ENCODE measurements around the gene UBE2J2. TPM values are rescaled to one million over a fixed set of nuclear protein-coding genes. Genes with fewer than 3 reads are reported as not detected.

UBE2J2 gene
- total RNA-seq, 2 donors from 2014 or later: 43.1 to 83.3 TPM

- Histone ChIP-seq H3K36me3 (no peaks in the 10 kb centered on the region), H3K9ac (ENCODE audit: low read depth in 2 of 2, low read length in 2 of 2) (no peak overlapping the region), H3K4me3 (no peak overlapping the region), H3K4me1 (peaks cover 6% of the 10 kb centered on the region), H3K9me3 (no peaks in the 10 kb centered on the region), H3K27ac (no peak overlapping the region), H3K27me3 (no peaks in the 10 kb centered on the region)
- intact Hi-C loops (cut with DNase I): loop anchor here (5.0 to 10.0 kb wide), 2 partner anchors 171 to 308 kb away; partner anchors contain the start of gene PERM1
- TF ChIP-seq CTCF (IDR thresholded peaks at IDR 0.05): no peak
- DNase-seq: no peak
Observed at GRCh38 chr1:1292851-1293250, 19.2 kb upstream of the UBE2J2 start.

DNA sequence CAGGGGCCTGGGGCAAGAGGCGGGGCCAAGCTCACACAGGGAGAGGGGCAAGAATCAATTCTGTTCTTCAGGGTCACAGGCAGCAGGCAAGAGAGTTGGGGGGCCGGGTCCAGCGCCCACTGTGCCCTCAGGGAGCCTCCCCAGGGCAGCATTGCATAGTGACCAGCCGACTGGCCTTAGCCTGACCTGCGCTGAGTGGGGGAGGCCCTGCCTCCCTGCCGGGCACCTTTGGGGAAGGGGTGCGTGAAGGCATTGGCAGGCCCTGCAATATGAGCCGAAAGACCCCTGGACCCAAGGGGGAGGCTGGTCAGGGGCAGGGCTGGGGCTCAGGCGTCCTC is 18.8 kb upstream of the UBE2J2 start:
- no peak overlapping the region for H3K27ac ChIP-seq
- peaks cover 3% of the 10 kb centered on the region for H3K27me3 ChIP-seq
- TF ChIP-seq CTCF (IDR thresholded peaks at IDR 0.05): no peak
- H3K9me3 ChIP-seq: no peaks in the 10 kb centered on the region
- no peak overlapping the region for H3K4me3 ChIP-seq
- no peak for DNase-seq
- peaks cover 6% of the 10 kb centered on the region for H3K4me1 ChIP-seq
- H3K36me3 ChIP-seq: no peaks in the 10 kb centered on the region
- no peak overlapping the region for H3K9ac ChIP-seq (ENCODE audit: low read depth in 2 of 2, low read length in 2 of 2)
- intact Hi-C loops (cut with DNase I): loop anchor here (5.0 to 10.0 kb wide), 2 partner anchors 170 to 308 kb away; partner anchors contain the start of gene PERM1

- TF ChIP-seq CTCF (IDR thresholded peaks at IDR 0.05): peak; percentile 66
- Histone ChIP-seq H3K4me1 (peaks cover 6% of the 10 kb centered on the region), H3K27ac (no peak overlapping the region), H3K9ac (ENCODE audit: low read depth in 2 of 2, low read length in 2 of 2) (peak overlapping the region in 1 of 2 donors; percentile 12), H3K4me3 (no peak overlapping the region), H3K36me3 (no peaks in the 10 kb centered on the region), H3K27me3 (peaks cover 8% of the 10 kb centered on the region), H3K9me3 (no peaks in the 10 kb centered on the region)
- peak; percentile 83 for DNase-seq
- intact Hi-C loops (cut with DNase I): loop anchor here (5.0 to 10.0 kb wide), 2 partner anchors 169 to 307 kb away; partner anchors contain the start of gene PERM1
Observed at GRCh38 chr1:1291548-1292441, 18.1 kb upstream of the UBE2J2 start.

DNA sequence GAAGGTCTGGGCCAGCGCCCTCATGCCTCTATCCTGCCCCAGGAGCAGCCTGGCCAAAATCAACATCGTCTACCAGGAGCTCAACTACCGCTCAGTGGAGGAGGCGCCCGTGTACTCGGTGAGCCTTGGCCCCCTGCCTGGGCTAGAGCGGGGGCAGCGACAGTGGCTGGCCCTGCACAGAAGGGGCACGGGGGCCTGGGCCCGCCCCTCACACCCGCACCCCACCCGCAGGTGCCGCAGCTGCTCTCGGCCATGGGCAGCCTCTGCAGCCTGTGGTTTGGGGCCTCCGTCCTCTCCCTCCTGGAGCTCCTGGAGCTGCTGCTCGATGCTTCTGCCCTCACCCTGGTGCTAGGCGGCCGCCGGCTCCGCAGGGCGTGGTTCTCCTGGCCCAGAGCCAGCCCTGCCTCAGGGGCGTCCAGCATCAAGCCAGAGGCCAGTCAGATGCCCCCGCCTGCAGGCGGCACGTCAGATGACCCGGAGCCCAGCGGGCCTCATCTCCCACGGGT is 17.4 kb upstream of the UBE2J2 start:
- H3K9me3 ChIP-seq: no peaks in the 10 kb centered on the region
- intact Hi-C loops (cut with DNase I): loop anchor here (5.0 to 10.0 kb wide), 2 partner anchors 169 to 306 kb away; partner anchors contain the start of gene PERM1
- no peaks in the 10 kb centered on the region for H3K36me3 ChIP-seq
- no peak for TF ChIP-seq CTCF (IDR thresholded peaks at IDR 0.05)
- H3K27ac ChIP-seq: no peak overlapping the region
- H3K9ac ChIP-seq (ENCODE audit: low read depth in 2 of 2, low read length in 2 of 2): no peak overlapping the region
- H3K4me3 ChIP-seq: no peak overlapping the region
- peak; percentile 58 for DNase-seq
- H3K4me1 ChIP-seq: peaks cover 6% of the 10 kb centered on the region
- peaks cover 15% of the 10 kb centered on the region for H3K27me3 ChIP-seq

- intact Hi-C loops (cut with DNase I): loop anchor here (5.0 to 10.0 kb wide), 2 partner anchors 168 to 305 kb away; partner anchors contain the start of gene PERM1
- no peak overlapping the region for H3K4me3 ChIP-seq
- no peaks in the 10 kb centered on the region for H3K36me3 ChIP-seq
- peak; percentile 86 for DNase-seq
- no peak overlapping the region for H3K27ac ChIP-seq
- no peak overlapping the region for H3K9ac ChIP-seq (ENCODE audit: low read depth in 2 of 2, low read length in 2 of 2)
- H3K4me1 ChIP-seq: peaks cover 13% of the 10 kb centered on the region
- H3K27me3 ChIP-seq: peaks cover 21% of the 10 kb centered on the region
- TF ChIP-seq CTCF (IDR thresholded peaks at IDR 0.05): peak; percentile 57
- no peaks in the 10 kb centered on the region for H3K9me3 ChIP-seq
Observed at GRCh38 chr1:1290238-1290731, 16.6 kb upstream of the UBE2J2 start.

Data from colonic mucosa (tissue), 4 donors.